Measurements from ENCODE around the gene NCKAP5. TPM values are rescaled to one million over a fixed set of nuclear protein-coding genes. Genes with fewer than 3 reads are reported as not detected.

NCKAP5 gene
- polyA plus RNA-seq, 1 donor = 3.3 TPM

GRCh38 chr2:132798341-132798740, 769.9 kb downstream of the NCKAP5 start:
- DNase-seq (ENCODE audit: low read depth) = no peak

- DNase-seq (ENCODE audit: low read depth) = no peak
These were observed 770.7 kb downstream of the NCKAP5 start for GRCh38 chr2:132797556-132797955.

- DNase-seq (ENCODE audit: low read depth) = no peak
These were observed 771.2 kb downstream of the NCKAP5 start for GRCh38 chr2:132797071-132797470.

- no peak for DNase-seq (ENCODE audit: low read depth)
These were observed 773.0 kb downstream of the NCKAP5 start for GRCh38 chr2:132795220-132795619.

GRCh38 chr2:132793532-132793931, 774.7 kb downstream of the NCKAP5 start:
- DNase-seq (ENCODE audit: low read depth) = no peak

- no peak for DNase-seq (ENCODE audit: low read depth)
These were observed 778.0 kb downstream of the NCKAP5 start for GRCh38 chr2:132790207-132790785.

- DNase-seq (ENCODE audit: low read depth) = no peak
These were observed 779.2 kb downstream of the NCKAP5 start for GRCh38 chr2:132789066-132789465.

- no peak for DNase-seq (ENCODE audit: low read depth)
These were observed 779.9 kb downstream of the NCKAP5 start for GRCh38 chr2:132788310-132788838.

GRCh38 chr2:132783883-132784282, 784.4 kb downstream of the NCKAP5 start:
- no peak for DNase-seq (ENCODE audit: low read depth)

- no peak for DNase-seq (ENCODE audit: low read depth)
These were observed 786.0 kb downstream of the NCKAP5 start for GRCh38 chr2:132782176-132782783.

- DNase-seq (ENCODE audit: low read depth) = peak; percentile 9
These were observed 787.6 kb downstream of the NCKAP5 start for GRCh38 chr2:132780651-132781050.

GRCh38 chr2:132779206-132779721, 789.0 kb downstream of the NCKAP5 start:
- DNase-seq (ENCODE audit: low read depth) = no peak

GRCh38 chr2:132776287-132776686, 792.0 kb downstream of the NCKAP5 start:
- no peak for DNase-seq (ENCODE audit: low read depth)

GRCh38 chr2:132774189-132774588, 794.1 kb downstream of the NCKAP5 start:
- no peak for DNase-seq (ENCODE audit: low read depth)

GRCh38 chr2:132773331-132773730, 794.9 kb downstream of the NCKAP5 start:
- DNase-seq (ENCODE audit: low read depth) = no peak

- DNase-seq (ENCODE audit: low read depth) = no peak
These were observed 795.9 kb downstream of the NCKAP5 start for GRCh38 chr2:132772340-132772739.

- no peak for DNase-seq (ENCODE audit: low read depth)
These were observed 801.7 kb downstream of the NCKAP5 start for GRCh38 chr2:132766573-132766972.

GRCh38 chr2:132761437-132761836, 806.8 kb downstream of the NCKAP5 start:
- no peak for DNase-seq (ENCODE audit: low read depth)

- DNase-seq (ENCODE audit: low read depth) = no peak
These were observed 807.3 kb downstream of the NCKAP5 start for GRCh38 chr2:132760971-132761370.

- DNase-seq (ENCODE audit: low read depth) = no peak
These were observed 807.9 kb downstream of the NCKAP5 start for GRCh38 chr2:132760405-132760804.

- DNase-seq (ENCODE audit: low read depth) = no peak
These were observed 809.3 kb downstream of the NCKAP5 start for GRCh38 chr2:132758995-132759394.

GRCh38 chr2:132757676-132758075, 810.6 kb downstream of the NCKAP5 start:
- DNase-seq (ENCODE audit: low read depth) = no peak

- no peak for DNase-seq (ENCODE audit: low read depth)
These were observed 811.2 kb downstream of the NCKAP5 start for GRCh38 chr2:132757002-132757589.
